GM12892 (cell line): ENCODE measurements around the gene PPP6R2.

Source experiments
- DNase-seq: peaks from one replicate; pipeline ENCODE4 v3.0.0; 2011; ENCODE audit not compliant: insufficient read length
- FAIRE-seq: peaks from 2 replicates; lab custom pipeline; 2011; peaks lifted over from hg19 to GRCh38; lab: Jason Lieb, UNC
- POLR2A ChIP-seq: IDR thresholded peaks from 2 replicates; pipeline ENCODE4 v1.6.1; 2011; ENCODE audit warnings: low read depth, low read length, control low read depth
- POLR2AphosphoS5 ChIP-seq: IDR thresholded peaks from 2 replicates; pipeline ENCODE4 v1.6.1; 2011; ENCODE audit warnings: low read depth, low read length, control low read depth
- TAF1 ChIP-seq: IDR thresholded peaks from 2 replicates; pipeline ENCODE4 v1.6.1; 2011; ENCODE audit warnings: low read depth, mild to moderate bottlenecking, control low read depth, low read length, borderline replicate concordance

The PPP6R2 gene

DNA sequence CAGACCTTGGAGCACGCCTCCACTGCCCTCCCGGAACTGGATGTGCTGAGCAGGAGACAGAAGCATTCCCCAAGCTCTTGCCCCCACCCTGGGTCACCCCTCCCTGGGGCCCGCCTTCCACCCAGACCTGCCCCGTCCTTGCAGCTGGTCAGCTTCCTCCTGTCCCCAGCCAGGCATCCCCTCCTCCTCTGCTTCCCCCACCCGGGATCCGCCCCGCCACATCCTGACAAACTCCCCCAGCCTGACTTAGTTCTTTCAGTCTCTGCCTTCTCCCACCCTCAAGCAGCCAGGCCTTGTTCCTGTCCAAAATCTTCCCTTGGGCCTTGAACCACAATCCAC, 34.6 kb upstream of the PPP6R2 start:
- no peak for DNase-seq
- peak; percentile 90 for FAIRE-seq
- TF ChIP-seq TAF1 (0 out of 2 replicates have a peak, but pooled peaks have one; percentile 16), POLR2AphosphoS5 (peak; percentile 25; the same call in 1 of the 2 replicates), POLR2A (no peak)

GRCh38 chr22:50308986-50309600, 34.0 kb upstream of the PPP6R2 start:
- DNase-seq (no peak), FAIRE-seq (no peak)
- TF ChIP-seq TAF1 (no peak), POLR2AphosphoS5 (no peak), POLR2A (no peak)

DNA sequence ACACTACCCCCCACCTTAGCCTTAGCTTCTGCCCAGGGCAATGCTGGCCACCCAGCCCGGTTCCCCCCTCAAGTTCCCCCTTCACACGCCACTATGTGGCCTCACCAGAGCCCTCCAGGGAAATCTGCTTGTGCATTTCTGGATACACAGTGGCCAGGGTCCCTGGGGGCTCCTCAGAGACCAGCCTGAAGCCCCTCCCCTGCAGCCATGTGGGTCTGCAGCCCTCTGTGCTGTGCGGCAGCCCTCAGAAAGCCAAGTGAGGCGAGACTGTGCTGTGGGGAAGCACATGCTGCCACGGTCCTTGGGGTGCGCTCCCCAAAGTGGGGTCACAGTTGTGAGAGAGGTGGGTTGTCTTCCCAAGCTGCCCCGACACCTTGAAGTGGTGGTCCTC, 33.5 kb upstream of the PPP6R2 start:
- TF ChIP-seq POLR2AphosphoS5 = no peak
- no peak for TF ChIP-seq TAF1
- no peak for TF ChIP-seq POLR2A

GRCh38 chr22:50310031-50310722, 33.0 kb upstream of the PPP6R2 start:
- TF ChIP-seq POLR2A (no peak), TAF1 (no peak), POLR2AphosphoS5 (no peak)
- no peak for FAIRE-seq
- no peak for DNase-seq

More for the DNA sequence above, 33.5 kb upstream of the PPP6R2 start:
- FAIRE-seq (no peak), DNase-seq (no peak)

GRCh38 chr22:50310949-50311444, 32.1 kb upstream of the PPP6R2 start:
- no peak for FAIRE-seq

DNA sequence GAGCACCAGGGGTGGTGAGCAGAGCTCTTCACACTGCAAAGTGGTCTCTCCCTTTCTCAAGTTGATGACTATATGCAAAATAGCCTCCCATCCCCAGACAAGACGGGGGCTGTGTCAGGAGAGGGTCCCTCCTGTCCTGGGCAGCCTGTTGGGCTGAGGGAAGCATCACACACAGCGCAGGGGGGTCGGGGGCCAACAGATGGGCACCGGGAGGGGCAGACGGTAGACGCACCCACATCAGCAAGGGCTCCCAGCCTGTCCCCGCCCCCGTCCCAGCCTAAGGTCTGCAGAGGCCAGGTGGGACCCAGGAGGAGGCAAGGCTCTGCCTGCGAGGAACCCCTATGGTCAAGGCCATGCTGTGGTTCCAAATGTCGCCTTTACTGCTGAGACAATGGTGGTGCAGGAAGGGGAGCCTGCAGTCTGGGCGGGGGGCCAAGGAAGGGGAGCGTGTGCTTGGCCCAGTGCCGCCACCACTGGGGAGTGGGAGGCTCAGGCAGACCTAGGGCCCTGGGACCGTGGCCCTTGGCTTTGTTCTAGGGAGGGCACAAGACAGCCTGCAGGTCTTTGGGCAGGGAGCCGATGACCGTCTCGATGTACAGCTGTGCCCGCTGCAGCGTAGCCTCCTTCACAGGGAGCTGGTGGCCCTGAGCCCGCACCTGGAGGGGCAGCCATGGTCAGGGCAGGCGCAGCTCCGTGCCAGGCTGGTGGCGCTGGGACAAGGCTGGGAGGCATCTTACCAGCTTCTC, 31.3 kb upstream of the PPP6R2 start:
- DNase-seq = no peak
- TF ChIP-seq TAF1 (no peak), POLR2A (no peak), POLR2AphosphoS5 (no peak)
- no peak for FAIRE-seq

More at GRCh38 chr22:50310949-50311444, 32.1 kb upstream of the PPP6R2 start:
- DNase-seq = no peak
- no peak for TF ChIP-seq TAF1
- TF ChIP-seq POLR2A = no peak
- TF ChIP-seq POLR2AphosphoS5 = no peak

DNA sequence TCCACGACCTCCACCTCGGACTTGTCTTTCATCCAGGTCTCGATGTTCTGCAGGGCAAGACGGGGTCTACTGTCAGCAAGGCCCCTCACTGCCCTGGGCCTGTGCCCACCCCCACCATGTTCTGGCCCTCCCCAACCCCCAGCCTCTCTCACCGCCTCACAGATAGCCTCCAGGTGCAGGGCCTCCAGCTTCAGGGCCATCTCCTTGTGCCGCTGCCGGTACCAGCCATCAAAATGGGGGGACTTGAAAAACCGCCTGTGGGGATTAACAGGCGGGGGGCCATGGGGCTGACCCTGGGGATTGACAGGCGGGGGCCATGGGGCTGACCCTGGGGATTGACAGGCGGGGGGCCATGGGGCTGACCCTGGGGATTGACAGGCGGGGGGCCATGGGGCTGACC, 30.8 kb upstream of the PPP6R2 start:
- DNase-seq = no peak
- TF ChIP-seq TAF1 (no peak), POLR2AphosphoS5 (no peak), POLR2A (no peak)
- FAIRE-seq = no peak

- DNase-seq (no peak), FAIRE-seq (no peak)
- no peak for TF ChIP-seq POLR2A
- TF ChIP-seq TAF1 = no peak
- no peak for TF ChIP-seq POLR2AphosphoS5
Measured at GRCh38 chr22:50313021-50313420, 30.1 kb upstream of the PPP6R2 start.

DNA sequence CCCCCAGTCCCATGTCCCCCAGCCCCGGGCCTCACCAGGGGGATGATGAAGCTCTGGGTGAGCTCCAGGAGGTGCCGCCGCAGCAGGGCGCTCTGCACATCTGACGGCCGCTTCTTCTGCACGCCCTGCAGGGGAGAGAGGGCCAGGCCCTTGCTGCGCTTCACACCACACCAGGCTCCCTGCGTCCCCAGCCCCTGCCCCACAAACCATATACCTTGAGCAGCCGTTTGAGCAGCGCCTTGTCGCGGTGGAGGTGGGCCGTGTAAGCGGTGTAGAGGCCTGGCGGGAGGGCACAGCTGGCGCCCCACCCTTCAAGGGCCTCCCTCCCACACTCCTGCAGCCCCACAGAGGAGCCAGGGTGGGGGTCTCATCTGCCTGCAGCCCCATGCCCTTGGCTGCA, 29.5 kb upstream of the PPP6R2 start:
- TF ChIP-seq TAF1 = no peak
- no peak for TF ChIP-seq POLR2AphosphoS5
- TF ChIP-seq POLR2A = no peak
- DNase-seq (no peak), FAIRE-seq (peak; percentile 58)

- FAIRE-seq = no peak
- TF ChIP-seq TAF1 (no peak), POLR2A (no peak), POLR2AphosphoS5 (no peak)
- peak; percentile 9 for DNase-seq
Measured at GRCh38 chr22:50314081-50314454, 29.1 kb upstream of the PPP6R2 start.
